Right atrium auricular region (tissue), 2 donors: Measurements from ENCODE around the gene UGT3A2. TPM values are rescaled to one million over a fixed set of nuclear protein-coding genes. Genes with fewer than 3 reads are reported as not detected.

Source experiments
- DNase-seq: peaks from one replicate; pipeline ENCODE4 v3.0.0-alpha.2; 2019; ENCODE audit warnings: low spot score
- H3K27ac ChIP-seq, 2 donors: fragments of 200-600 bp; sonication (generic); 1 replicate in 1 of 2; 2 replicates in 1 of 2; pipeline ENCODE4 v1.5.1; 2016 to 2019
- H3K27me3 ChIP-seq, 2 donors: fragments of 200-600 bp; sonication (generic); one replicate each; pipeline versions ENCODE4 v1.5.1 to v1.6.0; 2017 to 2019
- H3K36me3 ChIP-seq: fragments of 200-600 bp; sonication (generic); one replicate; pipeline ENCODE4 v1.5.1; 2016
- H3K4me1 ChIP-seq, 2 donors: fragments of 200-600 bp; sonication (generic); one replicate each; pipeline versions ENCODE4 v1.5.1 to v1.6.0; 2017 to 2019
- H3K4me3 ChIP-seq, 2 donors: fragments of 200-600 bp; sonication (generic); 1 replicate in 1 of 2; 2 replicates in 1 of 2; pipeline ENCODE4 v1.5.1; 2017 to 2019; ENCODE audit warnings: mild to moderate bottlenecking in 1 of 2, moderate library complexity in 1 of 2
- H3K9me3 ChIP-seq, 2 donors: fragments of 200-600 bp; sonication (generic); one replicate each; pipeline ENCODE4 v1.5.1; 2019
- total RNA-seq, 2 donors: library from RNA; depleted of rRNA; stranded (reverse); fragments of >200 nt; gene quantifications; one replicate each; pipeline ENCODE4 v1.1.0, GENCODE V29; 2016
- TF ChIP-seq, protein P1 (sequence below), 2 donors: fragments of 200-600 bp; sonication (generic); IDR thresholded peaks; one replicate each; pipeline ENCODE4 v1.5.1; 2019; ENCODE audit warnings: antibody characterized with exemption in 2 of 2

Gene UGT3A2
- total RNA-seq, 2 donors from 2014 or later = 0.24 TPM; not detected in 1

DNA sequence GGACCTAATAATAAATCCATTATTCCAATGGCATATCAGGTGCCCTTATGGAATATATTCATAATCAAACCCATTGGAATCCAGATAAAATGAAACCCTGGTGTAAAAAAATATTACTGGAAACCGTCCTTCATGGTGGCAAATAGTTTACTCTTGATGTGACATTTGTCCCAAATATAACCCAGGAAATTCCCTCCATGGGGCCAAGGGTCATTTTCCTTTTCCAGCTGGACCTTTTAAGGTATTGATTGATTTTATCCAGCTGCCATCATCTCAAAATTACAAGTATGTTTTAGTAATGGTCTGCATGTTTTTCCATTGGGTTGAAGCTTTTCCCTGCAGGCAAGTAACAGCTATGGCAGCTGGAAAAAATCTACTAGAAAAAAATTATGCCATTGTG is 67.1 kb downstream of the UGT3A2 start:
- TF ChIP-seq, protein P1, sequence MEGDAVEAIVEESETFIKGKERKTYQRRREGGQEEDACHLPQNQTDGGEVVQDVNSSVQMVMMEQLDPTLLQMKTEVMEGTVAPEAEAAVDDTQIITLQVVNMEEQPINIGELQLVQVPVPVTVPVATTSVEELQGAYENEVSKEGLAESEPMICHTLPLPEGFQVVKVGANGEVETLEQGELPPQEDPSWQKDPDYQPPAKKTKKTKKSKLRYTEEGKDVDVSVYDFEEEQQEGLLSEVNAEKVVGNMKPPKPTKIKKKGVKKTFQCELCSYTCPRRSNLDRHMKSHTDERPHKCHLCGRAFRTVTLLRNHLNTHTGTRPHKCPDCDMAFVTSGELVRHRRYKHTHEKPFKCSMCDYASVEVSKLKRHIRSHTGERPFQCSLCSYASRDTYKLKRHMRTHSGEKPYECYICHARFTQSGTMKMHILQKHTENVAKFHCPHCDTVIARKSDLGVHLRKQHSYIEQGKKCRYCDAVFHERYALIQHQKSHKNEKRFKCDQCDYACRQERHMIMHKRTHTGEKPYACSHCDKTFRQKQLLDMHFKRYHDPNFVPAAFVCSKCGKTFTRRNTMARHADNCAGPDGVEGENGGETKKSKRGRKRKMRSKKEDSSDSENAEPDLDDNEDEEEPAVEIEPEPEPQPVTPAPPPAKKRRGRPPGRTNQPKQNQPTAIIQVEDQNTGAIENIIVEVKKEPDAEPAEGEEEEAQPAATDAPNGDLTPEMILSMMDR (IDR thresholded peaks at IDR 0.05) = no peak
- Histone ChIP-seq H3K4me1 (no peaks in the 10 kb centered on the region), H3K9me3 (no peaks in the 10 kb centered on the region), H3K4me3 (no peak overlapping the region), H3K27ac (no peak overlapping the region), H3K27me3 (no peaks in the 10 kb centered on the region), H3K36me3 (no peaks in the 10 kb centered on the region)
- DNase-seq = no peak

DNA sequence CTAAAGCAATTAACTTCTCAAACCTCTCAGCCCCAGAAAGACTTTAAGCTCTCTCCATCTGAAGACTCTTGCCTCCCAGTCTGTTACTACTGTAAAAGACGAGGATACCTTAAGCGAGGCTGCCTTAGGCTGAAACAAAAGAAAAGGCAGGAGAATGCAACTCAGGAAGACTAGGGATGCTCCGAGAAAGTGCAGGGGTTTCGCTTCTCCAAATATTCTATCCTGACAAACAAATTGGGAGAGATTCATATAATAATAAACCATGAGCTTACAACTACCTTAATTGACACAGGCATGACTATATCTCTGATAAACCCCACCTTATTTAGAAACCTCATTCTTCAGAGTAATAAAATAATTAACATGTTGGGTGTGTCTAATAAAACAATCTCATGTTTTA is 70.6 kb downstream of the UGT3A2 start:
- Histone ChIP-seq H3K9me3 (no peaks in the 10 kb centered on the region), H3K4me1 (no peaks in the 10 kb centered on the region), H3K27ac (no peak overlapping the region), H3K27me3 (no peaks in the 10 kb centered on the region), H3K36me3 (no peaks in the 10 kb centered on the region), H3K4me3 (no peak overlapping the region)
- TF ChIP-seq, protein P1 (IDR thresholded peaks at IDR 0.05) = no peak
- no peak for DNase-seq

DNA sequence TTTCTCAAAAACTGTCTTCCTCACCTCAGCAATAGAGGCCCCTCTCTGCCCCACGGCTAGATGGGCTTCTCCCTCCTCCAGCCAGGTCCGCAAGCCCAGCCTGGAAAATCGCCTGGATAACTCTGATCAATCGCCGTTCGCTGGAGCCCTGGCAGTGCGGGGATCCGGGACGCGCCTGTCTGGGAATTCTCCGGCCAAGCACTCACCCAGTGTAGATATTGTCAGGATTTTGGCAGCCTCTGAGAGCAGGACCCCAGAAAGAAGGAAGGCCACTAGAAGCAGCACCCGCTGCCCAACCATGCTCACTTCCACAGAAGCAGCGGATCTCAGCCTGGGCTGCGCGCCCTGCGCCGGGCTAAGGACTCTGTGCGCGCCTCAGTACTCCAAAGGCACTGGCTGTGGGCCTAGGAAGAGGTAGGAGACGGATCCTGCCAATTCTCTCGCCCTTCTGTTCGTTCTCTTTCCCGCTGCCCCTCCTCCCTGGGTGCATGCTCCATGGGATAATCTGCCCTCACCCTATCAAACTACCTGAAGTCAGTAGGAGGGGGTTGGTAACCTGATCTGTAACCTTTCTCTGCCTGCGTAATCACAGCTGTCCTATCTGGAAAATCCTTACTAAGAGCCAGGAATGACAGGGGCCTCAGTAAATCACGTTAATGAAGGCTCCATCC is 75.6 kb downstream of the UGT3A2 start, which contains the start of gene UGT3A1:
Gene UGT3A1 (minus strand): TSS at position 450 of the 671 bp plus-strand sequence. CDS start 150 bp downstream, at position 300.
- H3K36me3 ChIP-seq = no peaks in the 10 kb centered on the region
- no peak for DNase-seq
- no peaks in the 10 kb centered on the region for H3K9me3 ChIP-seq
- no peaks in the 10 kb centered on the region for H3K27me3 ChIP-seq
- H3K27ac ChIP-seq = no peak within 1 kb of the TSS
- TF ChIP-seq, protein P1 (IDR thresholded peaks at IDR 0.05) = no peak
- no peaks in the 10 kb centered on the region for H3K4me1 ChIP-seq
- no peak within 1 kb of the TSS for H3K4me3 ChIP-seq

DNA sequence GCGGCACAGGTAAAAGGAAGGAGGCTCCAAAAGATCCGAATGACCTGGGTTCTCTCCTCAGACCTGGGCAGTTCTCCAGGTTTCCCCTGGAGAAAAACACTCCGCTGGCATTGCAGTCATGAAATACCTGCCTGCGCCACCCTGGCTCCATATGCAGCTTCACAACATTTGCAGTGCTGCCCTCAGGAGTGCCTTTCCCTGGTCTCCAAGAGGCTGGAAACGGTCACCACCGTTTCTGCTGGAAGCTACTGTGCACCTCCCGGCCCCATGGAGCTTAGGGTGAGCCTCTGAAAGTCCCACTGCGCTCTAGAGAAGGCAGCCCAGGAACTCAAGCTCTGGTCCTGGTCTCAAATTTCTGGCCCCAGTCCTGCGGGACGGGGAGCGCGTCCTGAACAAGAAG is 76.2 kb downstream of the UGT3A2 start:
- Histone ChIP-seq H3K27ac (no peak overlapping the region), H3K27me3 (no peaks in the 10 kb centered on the region), H3K4me1 (no peaks in the 10 kb centered on the region), H3K4me3 (no peak overlapping the region), H3K9me3 (no peaks in the 10 kb centered on the region), H3K36me3 (no peaks in the 10 kb centered on the region)
- no peak for DNase-seq
- TF ChIP-seq, protein P1 (IDR thresholded peaks at IDR 0.05) = no peak

DNA sequence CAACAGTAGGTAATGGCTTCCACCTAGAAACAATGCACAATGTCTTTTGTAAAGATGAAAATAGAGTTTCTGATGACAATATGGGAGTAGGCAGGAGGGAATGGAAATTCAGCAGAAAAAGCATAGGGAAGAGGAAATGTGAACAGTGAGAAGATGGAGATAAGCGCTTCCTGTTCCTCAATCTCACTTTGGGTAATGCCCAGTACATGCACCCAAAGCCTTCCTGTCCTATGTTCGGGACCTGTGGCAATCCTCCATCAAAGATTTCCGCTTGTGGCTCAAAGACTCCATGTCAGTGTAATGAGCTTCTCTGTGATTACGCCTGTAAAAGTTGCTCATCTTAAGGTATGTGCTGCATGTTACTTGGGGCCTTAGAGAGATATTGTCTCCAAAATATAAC is 78.2 kb downstream of the UGT3A2 start:
- Histone ChIP-seq H3K4me1 (no peaks in the 10 kb centered on the region), H3K9me3 (no peaks in the 10 kb centered on the region), H3K36me3 (no peaks in the 10 kb centered on the region), H3K4me3 (no peak overlapping the region), H3K27me3 (no peaks in the 10 kb centered on the region), H3K27ac (no peak overlapping the region)
- no peak for DNase-seq
- TF ChIP-seq, protein P1 (IDR thresholded peaks at IDR 0.05) = no peak

DNA sequence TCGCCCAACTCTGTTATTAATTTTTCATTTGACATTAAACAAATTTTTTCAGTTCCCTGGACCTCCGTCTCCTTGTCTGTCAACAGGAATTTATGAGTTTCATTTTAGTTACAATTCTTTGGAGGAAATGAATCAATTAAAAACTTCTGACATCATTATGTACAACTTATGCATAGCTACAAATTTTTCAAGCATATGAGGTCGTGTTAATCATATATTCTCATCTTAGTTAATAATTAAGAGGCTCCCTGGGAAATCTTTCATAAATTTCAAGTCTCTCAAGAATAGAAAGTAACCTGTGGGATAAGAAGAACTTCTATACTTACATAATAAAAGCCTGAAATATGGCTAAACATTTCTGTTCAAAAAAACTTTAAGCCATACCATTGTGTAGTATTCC is 78.9 kb downstream of the UGT3A2 start:
- Histone ChIP-seq H3K36me3 (no peaks in the 10 kb centered on the region), H3K4me3 (no peak overlapping the region), H3K9me3 (no peaks in the 10 kb centered on the region), H3K27ac (no peak overlapping the region), H3K27me3 (no peaks in the 10 kb centered on the region), H3K4me1 (no peaks in the 10 kb centered on the region)
- no peak for DNase-seq
- TF ChIP-seq, protein P1 (IDR thresholded peaks at IDR 0.05) = no peak
